NCI-H2107 treated with DMSO at 0.1 percent for 48 hours (cell line): ENCODE results near the gene ASPSCR1.

Experiments used
- DNase-seq: peaks from one replicate; lab custom pipeline; 2025; ENCODE audit not compliant: unreplicated experiment; lab: John Stamatoyannopoulos, UW

Gene ASPSCR1

GRCh38 chr17:82054351-82055022 is 77.1 kb downstream of the ASPSCR1 start:
- no peak for DNase-seq

GRCh38 chr17:82055023-82055964 is 77.9 kb downstream of the ASPSCR1 start:
- DNase-seq: no peak

GRCh38 chr17:82055965-82056728 is 78.7 kb downstream of the ASPSCR1 start:
- no peak for DNase-seq

GRCh38 chr17:82056729-82057621 is 79.5 kb downstream of the ASPSCR1 start:
- no peak for DNase-seq

GRCh38 chr17:82058230-82058854 is 80.9 kb downstream of the ASPSCR1 start:
- DNase-seq: no peak

GRCh38 chr17:82058855-82059249 is 81.4 kb downstream of the ASPSCR1 start:
- DNase-seq: no peak

- no peak for DNase-seq
These were observed 82.0 kb downstream of the ASPSCR1 start for GRCh38 chr17:82059272-82060000.

GRCh38 chr17:82060001-82060380 is 82.6 kb downstream of the ASPSCR1 start:
- DNase-seq: no peak

GRCh38 chr17:82060614-82061013 is 83.2 kb downstream of the ASPSCR1 start:
- no peak for DNase-seq

GRCh38 chr17:82061047-82061925 is 83.9 kb downstream of the ASPSCR1 start:
- no peak for DNase-seq

- DNase-seq: no peak
These were observed 84.9 kb downstream of the ASPSCR1 start for GRCh38 chr17:82062076-82062983.

- no peak for DNase-seq
These were observed 85.5 kb downstream of the ASPSCR1 start for GRCh38 chr17:82062984-82063368.

GRCh38 chr17:82063424-82064415 is 86.3 kb downstream of the ASPSCR1 start:
- no peak for DNase-seq

- DNase-seq: peak; percentile 6
These were observed 87.2 kb downstream of the ASPSCR1 start for GRCh38 chr17:82064433-82065192.

- DNase-seq: no peak
These were observed 87.8 kb downstream of the ASPSCR1 start for GRCh38 chr17:82065193-82065637.
